Chondrocyte (in vitro differentiated cells): ENCODE data around the gene CHIC2. TPM values are rescaled to one million over a fixed set of nuclear protein-coding genes. Genes with fewer than 3 reads are reported as not detected.
A peak's percentile ranks its signal among the peaks of the same experiment; 100 is the strongest.

Experiments used
- DNase-seq: peaks from one replicate; pipeline ENCODE4 v3.0.0; 2021; ENCODE audit warnings: mixed read lengths, low spot score
- H3K27ac Mint-ChIP-seq: one replicate; pipeline ENCODE4 v1.8.0; 2021; ENCODE audit warnings: mild to moderate bottlenecking, moderate library complexity, mixed read lengths; ENCODE audit not compliant: unreplicated experiment
- H3K27me3 Mint-ChIP-seq: 2 replicates; pipeline ENCODE4 v1.8.0; 2021; ENCODE audit warnings: low read depth, mixed read lengths
- H3K36me3 Mint-ChIP-seq: 2 replicates; pipeline ENCODE4 v1.8.0; 2021; ENCODE audit warnings: low read depth, mixed read lengths
- H3K4me1 Mint-ChIP-seq: 2 replicates; pipeline ENCODE4 v1.8.0; 2021; ENCODE audit warnings: low read depth, mild to moderate bottlenecking, mixed read lengths
- H3K4me3 Mint-ChIP-seq: one replicate; pipeline ENCODE4 v1.8.0; 2021; ENCODE audit warnings: mild to moderate bottlenecking, moderate library complexity, mixed read lengths; ENCODE audit not compliant: unreplicated experiment
- H3K9me3 Mint-ChIP-seq: 2 replicates; pipeline ENCODE4 v1.8.0; 2021; ENCODE audit warnings: low read depth, mixed read lengths
- total RNA-seq: library from RNA; stranded (reverse); gene quantifications from 3 replicates; pipeline ENCODE4 v1.2.1, GENCODE V29; 2021
- TF ChIP-seq, protein P1 (sequence below): fragments of 200-600 bp; sonication (generic); IDR thresholded peaks from 2 replicates; pipeline ENCODE4 v1.5.0; 2021; ENCODE audit warnings: antibody characterized with exemption, mild to moderate bottlenecking, moderate library complexity

CHIC2 gene
- total RNA-seq, 1 donor from 2014 or later: 38.5 TPM

GRCh38 chr4:54082168-54082567, 17.8 kb upstream of the CHIC2 start:
- Mint-ChIP-seq H3K27me3 (no peaks in the 10 kb centered on the region), H3K9me3 (no peaks in the 10 kb centered on the region), H3K4me1 (peaks cover 55% of the 10 kb centered on the region), H3K4me3 (no peak overlapping the region), H3K27ac (peak overlapping the region; percentile 46), H3K36me3 (no peaks in the 10 kb centered on the region)
- TF ChIP-seq, protein P1, sequence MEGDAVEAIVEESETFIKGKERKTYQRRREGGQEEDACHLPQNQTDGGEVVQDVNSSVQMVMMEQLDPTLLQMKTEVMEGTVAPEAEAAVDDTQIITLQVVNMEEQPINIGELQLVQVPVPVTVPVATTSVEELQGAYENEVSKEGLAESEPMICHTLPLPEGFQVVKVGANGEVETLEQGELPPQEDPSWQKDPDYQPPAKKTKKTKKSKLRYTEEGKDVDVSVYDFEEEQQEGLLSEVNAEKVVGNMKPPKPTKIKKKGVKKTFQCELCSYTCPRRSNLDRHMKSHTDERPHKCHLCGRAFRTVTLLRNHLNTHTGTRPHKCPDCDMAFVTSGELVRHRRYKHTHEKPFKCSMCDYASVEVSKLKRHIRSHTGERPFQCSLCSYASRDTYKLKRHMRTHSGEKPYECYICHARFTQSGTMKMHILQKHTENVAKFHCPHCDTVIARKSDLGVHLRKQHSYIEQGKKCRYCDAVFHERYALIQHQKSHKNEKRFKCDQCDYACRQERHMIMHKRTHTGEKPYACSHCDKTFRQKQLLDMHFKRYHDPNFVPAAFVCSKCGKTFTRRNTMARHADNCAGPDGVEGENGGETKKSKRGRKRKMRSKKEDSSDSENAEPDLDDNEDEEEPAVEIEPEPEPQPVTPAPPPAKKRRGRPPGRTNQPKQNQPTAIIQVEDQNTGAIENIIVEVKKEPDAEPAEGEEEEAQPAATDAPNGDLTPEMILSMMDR: no peak
- no peak for DNase-seq

- H3K27ac Mint-ChIP-seq: peak overlapping the region; percentile 75
- H3K4me1 Mint-ChIP-seq: peaks cover 54% of the 10 kb centered on the region
- TF ChIP-seq, protein P1: no peak
- no peak for DNase-seq
- no peaks in the 10 kb centered on the region for H3K9me3 Mint-ChIP-seq
- H3K27me3 Mint-ChIP-seq: no peaks in the 10 kb centered on the region
- H3K36me3 Mint-ChIP-seq: no peaks in the 10 kb centered on the region
- no peak overlapping the region for H3K4me3 Mint-ChIP-seq
Measured at GRCh38 chr4:54077812-54078211, 13.4 kb upstream of the CHIC2 start.

DNA sequence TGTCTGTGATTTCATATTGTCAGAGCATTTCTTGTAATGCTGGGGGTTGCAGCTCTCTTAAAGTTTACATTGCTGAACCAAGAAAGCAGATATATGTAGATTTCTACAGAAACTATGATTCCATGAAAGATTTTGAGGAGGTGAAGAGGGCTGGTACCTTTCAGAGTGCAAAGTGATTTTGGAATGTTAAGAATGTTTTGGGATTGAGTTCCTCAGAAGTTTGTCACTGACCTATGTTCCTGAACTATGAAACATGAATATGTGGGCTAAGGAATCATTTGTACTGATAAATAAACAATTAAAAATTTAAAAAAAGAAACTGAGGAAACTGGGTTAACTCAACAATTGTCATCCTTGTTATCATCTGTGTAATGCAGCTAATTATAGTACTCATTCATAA, 12.3 kb upstream of the CHIC2 start:
- Mint-ChIP-seq H3K27me3 (no peaks in the 10 kb centered on the region), H3K4me1 (peaks cover 42% of the 10 kb centered on the region), H3K9me3 (no peaks in the 10 kb centered on the region), H3K36me3 (no peaks in the 10 kb centered on the region), H3K4me3 (no peak overlapping the region), H3K27ac (peak overlapping the region; percentile 17)
- TF ChIP-seq, protein P1: no peak
- DNase-seq: no peak

GRCh38 chr4:54074381-54074780, 10.0 kb upstream of the CHIC2 start:
- TF ChIP-seq, protein P1: no peak
- no peak for DNase-seq
- peaks cover 33% of the 10 kb centered on the region for H3K4me1 Mint-ChIP-seq
- H3K4me3 Mint-ChIP-seq: no peak overlapping the region
- no peak overlapping the region for H3K27ac Mint-ChIP-seq
- no peaks in the 10 kb centered on the region for H3K9me3 Mint-ChIP-seq
- no peaks in the 10 kb centered on the region for H3K36me3 Mint-ChIP-seq
- H3K27me3 Mint-ChIP-seq: no peaks in the 10 kb centered on the region

- H3K9me3 Mint-ChIP-seq: no peaks in the 10 kb centered on the region
- no peaks in the 10 kb centered on the region for H3K27me3 Mint-ChIP-seq
- H3K27ac Mint-ChIP-seq: no peak overlapping the region
- H3K4me1 Mint-ChIP-seq: peaks cover 29% of the 10 kb centered on the region
- TF ChIP-seq, protein P1: no peak
- no peak for DNase-seq
- H3K4me3 Mint-ChIP-seq: no peak overlapping the region
- H3K36me3 Mint-ChIP-seq: no peaks in the 10 kb centered on the region
Measured at GRCh38 chr4:54073271-54073880, 9.0 kb upstream of the CHIC2 start.
